ENCODE measurements around the gene CTXN1.

DNA sequence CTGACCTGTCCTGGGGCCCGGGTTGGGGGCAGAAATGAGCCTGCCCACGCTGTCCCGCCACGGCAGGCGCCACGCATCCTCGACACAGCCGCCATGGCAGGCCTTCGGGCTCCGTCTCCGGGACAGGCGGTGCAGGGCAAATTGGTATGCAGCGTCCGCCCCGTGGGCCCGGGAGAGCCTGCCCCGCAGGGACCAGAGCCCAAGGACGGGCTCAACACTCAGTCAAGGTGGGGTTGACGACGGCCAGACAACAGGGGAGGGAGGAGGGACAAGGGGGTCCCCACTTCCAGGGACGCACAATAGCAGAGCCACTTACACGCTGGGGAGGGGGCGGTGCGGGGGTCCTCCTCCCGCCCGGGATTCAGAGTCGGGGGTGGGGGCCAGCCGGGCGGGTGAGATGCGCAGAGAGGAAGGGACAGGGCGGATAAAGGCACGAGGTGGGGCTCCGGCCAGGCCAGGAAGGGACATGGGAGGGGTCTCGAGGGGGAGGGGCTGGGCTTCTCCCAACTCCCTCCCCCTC is 1.2 kb downstream of the CTXN1 start:
- TF ChIP-seq, protein P1, sequence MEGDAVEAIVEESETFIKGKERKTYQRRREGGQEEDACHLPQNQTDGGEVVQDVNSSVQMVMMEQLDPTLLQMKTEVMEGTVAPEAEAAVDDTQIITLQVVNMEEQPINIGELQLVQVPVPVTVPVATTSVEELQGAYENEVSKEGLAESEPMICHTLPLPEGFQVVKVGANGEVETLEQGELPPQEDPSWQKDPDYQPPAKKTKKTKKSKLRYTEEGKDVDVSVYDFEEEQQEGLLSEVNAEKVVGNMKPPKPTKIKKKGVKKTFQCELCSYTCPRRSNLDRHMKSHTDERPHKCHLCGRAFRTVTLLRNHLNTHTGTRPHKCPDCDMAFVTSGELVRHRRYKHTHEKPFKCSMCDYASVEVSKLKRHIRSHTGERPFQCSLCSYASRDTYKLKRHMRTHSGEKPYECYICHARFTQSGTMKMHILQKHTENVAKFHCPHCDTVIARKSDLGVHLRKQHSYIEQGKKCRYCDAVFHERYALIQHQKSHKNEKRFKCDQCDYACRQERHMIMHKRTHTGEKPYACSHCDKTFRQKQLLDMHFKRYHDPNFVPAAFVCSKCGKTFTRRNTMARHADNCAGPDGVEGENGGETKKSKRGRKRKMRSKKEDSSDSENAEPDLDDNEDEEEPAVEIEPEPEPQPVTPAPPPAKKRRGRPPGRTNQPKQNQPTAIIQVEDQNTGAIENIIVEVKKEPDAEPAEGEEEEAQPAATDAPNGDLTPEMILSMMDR (IDR thresholded peaks at IDR 0.05): no peak
- TF ChIP-seq POLR2A (IDR thresholded peaks at IDR 0.05): no peak

Measured in testis (tissue), 2 donors.